Activated gamma-delta T cell (primary cell): Measurements from ENCODE around the gene LLCFC1.
"Not testable (repeated sequence)": the region's sequence is repeated elsewhere in the genome, so short reads cannot be mapped to it uniquely, and the experiment has no call there.

Source experiments
- DNase-seq: peaks from one replicate; lab custom pipeline; 2025; lab: John Stamatoyannopoulos, UW

The LLCFC1 gene

DNA sequence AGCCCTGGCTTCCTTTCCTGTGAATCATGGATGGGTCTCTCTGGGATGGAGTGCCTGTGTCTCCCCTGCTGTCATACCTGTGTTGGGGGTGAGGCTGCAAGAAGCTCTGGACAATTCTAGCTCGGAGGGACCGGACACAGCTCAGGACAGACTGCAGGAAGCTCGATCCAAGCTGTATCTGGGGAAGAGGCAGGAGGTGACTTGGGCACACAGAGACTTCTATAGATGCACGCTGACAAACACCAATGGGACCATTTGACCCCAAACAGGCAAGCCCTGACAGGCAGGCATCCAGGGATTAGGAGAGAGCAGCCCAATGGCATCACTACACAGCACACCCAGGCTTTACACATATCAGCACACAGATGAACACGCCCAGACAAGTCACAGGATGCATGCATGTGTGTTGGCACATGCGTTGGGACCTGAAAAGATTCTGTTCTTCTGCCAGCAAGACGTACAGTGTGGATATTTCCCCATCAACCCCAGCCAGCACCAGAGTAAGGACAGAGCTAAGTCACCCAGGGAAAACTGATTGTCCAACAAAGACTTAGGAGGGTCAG is 4.5 kb downstream of the LLCFC1 start:
- DNase-seq: no peak

DNA sequence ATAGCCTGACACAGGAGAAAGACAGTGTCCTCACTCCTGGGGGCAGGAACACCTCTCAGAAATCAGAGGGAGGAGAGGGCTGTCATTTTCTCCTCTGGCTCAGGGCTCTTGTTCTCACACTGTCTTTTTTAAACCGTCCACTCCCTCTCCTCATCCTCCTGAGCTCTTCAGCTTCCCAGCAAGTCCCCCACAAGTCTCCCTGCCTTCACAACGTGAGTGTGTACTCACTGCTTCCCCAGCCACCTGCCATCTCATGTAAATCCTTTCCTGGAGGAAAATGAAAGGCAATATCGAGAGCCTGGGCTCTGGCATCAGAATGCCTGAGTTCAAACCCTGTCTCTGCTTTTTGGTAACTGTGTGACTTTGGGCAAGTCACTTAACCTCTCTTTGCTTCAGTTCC is 5.7 kb downstream of the LLCFC1 start:
- no peak for DNase-seq

DNA sequence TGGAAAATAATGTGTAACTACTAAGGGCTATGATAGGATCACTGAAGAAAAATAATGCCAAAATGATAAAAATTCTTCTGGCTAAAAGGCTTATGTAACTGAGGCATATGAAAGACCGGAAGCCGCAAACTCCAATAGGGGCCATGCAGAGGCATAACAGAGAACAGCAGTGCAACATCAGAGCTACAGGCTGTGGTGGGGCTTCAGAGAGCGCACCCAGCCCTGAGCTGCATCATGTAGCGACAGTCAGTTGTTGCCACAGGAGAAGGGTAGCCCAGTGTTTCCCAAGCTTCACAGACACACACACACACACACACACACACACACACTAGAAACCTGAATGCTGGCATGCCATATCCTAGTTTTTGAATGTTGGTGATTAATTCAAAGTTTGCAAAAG is 9.3 kb downstream of the LLCFC1 start:
- no peak for DNase-seq

- no peak for DNase-seq
Measured at GRCh38 chr7:142950235-142950634, 11.0 kb downstream of the LLCFC1 start.

GRCh38 chr7:142954680-142955268 is 15.5 kb downstream of the LLCFC1 start:
- DNase-seq: no peak

DNA sequence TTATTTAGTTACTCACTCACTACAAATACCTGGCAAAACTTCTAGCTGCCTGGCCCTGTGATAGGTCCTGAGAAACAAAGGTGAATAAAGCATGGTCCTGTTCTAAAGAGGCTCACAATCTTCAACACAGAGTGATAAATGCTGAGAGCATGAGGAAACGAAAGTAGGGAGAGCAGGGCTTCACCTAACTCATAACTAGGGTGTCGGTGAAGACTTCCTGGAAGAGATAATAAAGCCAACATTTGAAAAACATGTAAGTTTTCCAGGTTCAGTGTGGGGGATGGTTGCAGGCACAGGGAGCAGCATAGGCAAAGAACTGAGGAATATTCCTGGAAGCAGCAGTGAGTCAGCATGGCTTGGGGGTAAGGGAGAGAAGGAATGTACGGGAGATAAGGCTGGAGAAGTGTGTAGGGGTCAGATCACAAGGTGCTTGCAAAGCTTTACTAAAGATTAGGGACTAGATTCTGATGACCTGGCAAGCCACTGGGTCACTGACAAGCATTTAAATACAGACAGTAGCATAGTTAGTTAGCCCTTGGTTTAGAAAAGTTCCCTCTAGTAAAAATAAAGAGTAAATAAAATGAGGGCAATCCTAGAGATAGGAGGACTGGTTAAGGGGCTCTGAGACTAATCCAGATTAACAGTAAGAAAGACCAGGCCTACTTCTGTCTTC is 17.8 kb downstream of the LLCFC1 start:
- DNase-seq: no peak

DNA sequence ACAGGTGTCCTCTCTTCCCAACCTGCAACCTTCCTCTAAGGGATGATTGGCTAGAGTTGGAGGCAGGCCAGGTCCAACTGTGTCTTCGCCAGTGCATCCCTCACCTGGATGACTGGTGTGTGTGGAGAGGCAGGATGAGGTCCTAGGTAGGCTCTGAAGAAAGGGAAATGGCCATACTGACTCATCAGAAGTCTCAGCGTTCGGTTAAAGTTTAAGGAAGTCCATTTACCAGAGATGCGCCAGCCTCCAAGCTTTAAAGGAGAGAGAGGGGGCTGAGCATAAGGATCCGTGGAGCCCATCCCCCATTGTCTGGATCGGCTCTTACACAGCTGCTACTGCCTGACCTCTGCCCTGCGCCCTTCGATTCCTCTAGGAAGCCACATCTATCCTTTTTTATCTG is 18.4 kb downstream of the LLCFC1 start:
- no peak for DNase-seq

DNA sequence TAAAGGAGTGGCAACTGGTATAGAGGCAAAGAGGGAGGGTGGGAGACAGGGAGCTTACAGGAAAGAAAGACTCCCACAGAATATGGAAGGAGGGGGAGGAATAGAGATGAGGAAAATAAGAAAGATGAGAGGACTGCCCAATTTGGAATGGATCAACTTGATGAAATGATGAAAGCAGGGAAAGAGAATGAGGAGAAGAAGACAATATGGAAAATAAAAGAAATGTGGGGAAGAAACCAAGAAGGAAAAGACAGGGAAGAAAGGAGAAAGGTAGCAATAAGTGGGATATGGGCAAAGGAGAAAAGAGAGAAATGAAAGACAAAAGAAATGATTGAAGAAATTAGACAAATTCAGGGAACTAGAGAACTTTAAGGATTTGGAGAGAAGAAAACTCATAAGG is 19.9 kb downstream of the LLCFC1 start:
- no peak for DNase-seq

GRCh38 chr7:142960955-142961512 is 21.8 kb downstream of the LLCFC1 start:
- no peak for DNase-seq

DNA sequence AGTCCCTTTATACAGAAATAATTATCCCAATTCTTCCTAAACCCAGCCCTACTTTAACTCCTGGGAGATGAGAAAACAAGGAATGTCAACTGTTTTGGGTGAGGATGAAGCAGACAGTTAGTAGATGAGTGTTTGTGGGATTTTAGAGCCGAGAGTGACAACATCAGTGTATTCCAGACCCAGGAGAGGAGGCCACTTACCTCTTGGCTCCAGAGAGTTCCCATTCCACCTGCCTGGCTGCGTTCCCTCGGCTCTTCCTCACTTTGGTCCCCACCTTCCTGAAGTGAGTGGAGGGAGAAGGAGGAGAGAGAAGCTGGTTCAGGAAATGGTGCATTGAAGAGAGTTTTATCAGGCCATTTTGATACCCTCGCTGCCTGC is 22.3 kb downstream of the LLCFC1 start:
- no peak for DNase-seq

DNA sequence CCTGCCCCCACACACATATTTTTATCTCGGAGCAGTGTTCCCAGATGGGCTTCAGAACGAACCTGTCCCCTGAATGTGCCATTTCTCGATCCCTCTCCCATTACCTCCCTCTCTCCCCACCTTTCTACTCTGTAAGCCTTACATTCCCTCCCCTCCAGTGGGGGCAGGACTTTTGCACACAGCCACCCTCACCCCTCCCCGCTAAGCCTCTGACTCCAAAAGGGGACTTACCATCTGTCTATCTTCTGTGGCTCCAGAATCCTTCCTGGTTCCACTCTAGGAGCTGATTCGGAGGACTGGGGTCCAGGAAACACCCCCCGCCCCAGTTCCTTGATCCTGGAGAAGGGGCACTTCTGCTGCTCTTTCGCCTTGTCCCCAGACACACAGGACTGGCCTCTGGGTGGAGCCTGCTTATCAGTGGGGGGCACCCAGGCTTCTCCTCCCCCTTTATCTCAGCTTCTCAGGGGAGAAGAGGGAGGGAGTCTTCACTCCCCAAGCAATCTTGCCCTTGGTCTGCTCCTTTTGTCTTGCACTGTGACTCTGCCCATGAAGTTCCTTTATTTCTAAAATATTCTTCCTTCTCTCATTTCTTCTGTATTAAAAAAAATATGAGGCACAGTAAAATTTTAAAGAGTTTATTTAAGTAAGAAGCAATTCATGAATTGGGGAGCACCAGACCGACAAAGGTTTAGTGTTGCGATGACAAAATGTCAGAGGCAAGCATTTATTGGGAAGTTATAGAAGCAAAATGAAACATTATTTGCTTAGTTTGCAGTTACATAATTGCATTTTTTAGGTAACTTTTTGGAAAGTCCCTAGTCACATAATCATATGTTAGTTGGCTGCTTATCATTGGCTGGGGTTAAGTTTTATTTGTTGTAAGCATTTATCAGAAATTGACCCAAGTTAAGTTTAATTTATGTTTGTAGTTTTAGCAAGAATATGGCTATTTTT is 23.0 kb downstream of the LLCFC1 start, which contains the start of gene KEL:
Gene KEL (minus strand): TSS at position 391 of the 954 bp plus-strand sequence. CDS start 157 bp downstream, at position 234.
- DNase-seq: no peak

GRCh38 chr7:142962991-142963390 is 23.7 kb downstream of the LLCFC1 start:
- DNase-seq: no peak

DNA sequence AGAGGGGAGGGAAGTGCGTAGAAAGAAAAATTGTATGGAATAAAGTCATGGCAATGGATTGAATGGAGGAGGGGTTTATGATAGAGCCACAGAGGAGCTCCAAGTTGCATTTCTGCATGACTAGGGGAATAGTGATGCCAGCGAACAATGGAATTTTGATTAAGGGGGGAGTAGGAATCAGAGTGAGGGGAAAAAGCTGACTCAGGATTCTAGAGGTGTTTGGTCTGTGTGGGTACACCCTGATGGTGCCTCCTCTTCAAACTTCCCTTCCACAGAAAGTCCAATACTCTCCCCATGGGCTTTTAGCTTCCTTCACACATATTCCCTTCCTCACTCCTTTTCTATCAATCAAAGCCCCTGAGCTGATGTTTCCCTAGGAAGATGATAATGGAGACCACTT is 24.7 kb downstream of the LLCFC1 start:
- DNase-seq: no peak

DNA sequence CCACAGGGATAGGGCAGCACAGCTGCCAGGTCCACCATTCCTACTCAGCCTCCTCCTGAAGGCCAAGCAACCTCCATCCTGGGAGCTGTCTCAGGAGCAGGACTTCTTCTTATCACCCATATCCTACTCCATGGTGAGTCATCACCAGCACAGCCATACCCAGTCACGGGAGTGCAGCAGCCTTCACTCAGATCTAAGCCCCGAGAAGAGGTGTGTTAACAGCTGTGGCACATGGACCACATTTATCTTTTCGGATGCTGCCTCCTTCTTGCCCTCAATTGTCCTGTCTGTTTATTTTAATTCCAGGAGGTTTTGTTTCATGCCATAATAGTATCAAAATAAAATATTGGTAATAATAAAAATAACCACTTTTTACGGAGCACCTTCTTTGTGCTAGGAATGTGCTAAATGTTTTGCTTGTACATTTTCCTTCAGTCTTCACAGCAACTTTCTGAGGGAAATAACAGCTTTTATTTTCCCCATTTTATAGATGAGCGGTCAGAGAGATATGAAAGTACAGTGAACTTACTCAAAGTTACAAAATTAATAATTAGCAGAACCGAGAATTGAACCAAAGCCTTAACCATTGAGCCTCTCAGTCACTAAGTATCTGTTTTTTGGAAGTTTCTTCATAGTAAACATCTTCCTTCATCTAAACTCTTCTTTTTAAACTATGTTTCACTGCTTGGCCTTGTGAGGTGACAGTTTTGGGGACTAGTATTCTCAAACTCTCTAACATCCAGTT is 25.4 kb downstream of the LLCFC1 start:
- DNase-seq: no peak

GRCh38 chr7:142968229-142968628 is 28.9 kb downstream of the LLCFC1 start:
- DNase-seq: no peak

DNA sequence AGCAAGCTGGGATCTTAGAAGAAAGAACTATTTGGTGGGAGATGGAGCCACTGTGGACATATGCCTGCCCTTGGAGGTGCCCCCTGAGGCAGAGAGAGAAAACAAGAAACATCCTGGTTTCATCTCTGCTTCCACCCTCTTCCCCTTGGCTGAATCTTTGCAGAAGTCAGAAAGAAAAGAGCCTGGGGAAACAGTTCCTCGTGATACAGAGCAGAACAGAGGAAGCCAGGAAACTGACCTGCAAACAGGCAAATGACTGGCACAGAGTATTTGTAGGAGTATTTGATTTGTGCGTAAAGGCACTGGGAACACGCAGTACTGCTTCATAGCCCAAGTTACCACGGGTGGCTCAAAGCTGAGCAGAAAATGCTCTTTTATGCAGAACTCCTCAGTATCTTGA is 29.9 kb downstream of the LLCFC1 start:
- DNase-seq: no peak

- DNase-seq: no peak
Measured at GRCh38 chr7:142974626-142975025, 35.3 kb downstream of the LLCFC1 start.

GRCh38 chr7:142978402-142978801 is 39.1 kb downstream of the LLCFC1 start:
- DNase-seq: not testable (repeated sequence)

- no peak for DNase-seq
Measured at GRCh38 chr7:142983825-142984224, 44.5 kb downstream of the LLCFC1 start.

DNA sequence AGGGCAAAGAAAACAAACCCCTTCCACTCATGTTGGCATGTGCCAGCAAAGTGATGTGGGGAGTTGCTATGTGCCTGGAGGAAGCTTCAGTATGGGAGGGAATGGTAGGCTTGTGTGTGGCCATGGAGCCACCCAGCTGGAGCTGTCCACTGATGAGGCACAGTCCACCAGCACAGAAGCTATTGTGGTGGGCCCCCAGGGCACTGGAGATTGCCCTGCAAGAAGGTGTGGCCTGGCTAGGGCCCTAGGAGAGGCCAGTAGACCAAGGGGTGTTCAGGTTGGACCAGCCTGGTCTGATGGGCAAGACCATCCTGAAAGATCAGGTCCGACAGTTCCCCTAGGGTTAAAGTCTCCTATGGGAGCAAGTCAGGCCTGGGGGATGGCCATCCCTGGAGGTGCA is 45.0 kb downstream of the LLCFC1 start:
- DNase-seq: no peak
